SK-N-SH treated with all-trans-retinoic acid at 6 μM for 48 hours (cell line): ENCODE results near the gene ATRN.

Experiments
- ARNTL ChIP-seq: fragments of 450-650 bp; formaldehyde crosslinking; IDR thresholded peaks from 2 replicates; pipeline ENCODE4 v1.5.0; 2020; ENCODE audit warnings: low read depth, mild to moderate bottlenecking, moderate library complexity, borderline replicate concordance
- CREB5 ChIP-seq: fragments of 250-450 bp; sonication (Bioruptor Pico); IDR thresholded peaks from 2 replicates; pipeline ENCODE4 v1.5.1; 2020; ENCODE audit warnings: low read depth, mild to moderate bottlenecking, moderate library complexity
- PATZ1 ChIP-seq: fragments of 250-450 bp; sonication (Bioruptor Pico); IDR thresholded peaks from 2 replicates; pipeline ENCODE4 v1.8.0; 2020; ENCODE audit warnings: mild to moderate bottlenecking, moderate library complexity, borderline replicate concordance

GRCh38 chr20:3694864-3695263, 224.0 kb downstream of the ATRN start:
- no peak for TF ChIP-seq ARNTL (CRISPR knock-in tag)
- TF ChIP-seq PATZ1 (CRISPR knock-in tag), result no peak
- TF ChIP-seq CREB5 (CRISPR knock-in tag), result no peak
